Esophagus muscularis mucosa (tissue), 3 donors: ENCODE measurements around the gene SPARCL1.

ENCODE experiments used
- POLR2A ChIP-seq: fragments of 450-650 bp; IDR thresholded peaks from one replicate; pipeline ENCODE4 v1.6.1; 2017; ENCODE audit warnings: antibody characterized with exemption, moderate library complexity, mild to moderate bottlenecking, low read depth
- TF ChIP-seq, protein P1 (sequence below), 3 experiments: fragments of 200-600 bp in 2 of 3; fragments of 450-650 bp in 1 of 3; sonication (generic) in 2 of 3; IDR thresholded peaks; one replicate each; pipeline ENCODE4 v1.5.1; 2017 to 2019; ENCODE audit warnings: antibody characterized with exemption in 3 of 3, mild to moderate bottlenecking in 2 of 3, moderate library complexity in 1 of 3

DNA sequence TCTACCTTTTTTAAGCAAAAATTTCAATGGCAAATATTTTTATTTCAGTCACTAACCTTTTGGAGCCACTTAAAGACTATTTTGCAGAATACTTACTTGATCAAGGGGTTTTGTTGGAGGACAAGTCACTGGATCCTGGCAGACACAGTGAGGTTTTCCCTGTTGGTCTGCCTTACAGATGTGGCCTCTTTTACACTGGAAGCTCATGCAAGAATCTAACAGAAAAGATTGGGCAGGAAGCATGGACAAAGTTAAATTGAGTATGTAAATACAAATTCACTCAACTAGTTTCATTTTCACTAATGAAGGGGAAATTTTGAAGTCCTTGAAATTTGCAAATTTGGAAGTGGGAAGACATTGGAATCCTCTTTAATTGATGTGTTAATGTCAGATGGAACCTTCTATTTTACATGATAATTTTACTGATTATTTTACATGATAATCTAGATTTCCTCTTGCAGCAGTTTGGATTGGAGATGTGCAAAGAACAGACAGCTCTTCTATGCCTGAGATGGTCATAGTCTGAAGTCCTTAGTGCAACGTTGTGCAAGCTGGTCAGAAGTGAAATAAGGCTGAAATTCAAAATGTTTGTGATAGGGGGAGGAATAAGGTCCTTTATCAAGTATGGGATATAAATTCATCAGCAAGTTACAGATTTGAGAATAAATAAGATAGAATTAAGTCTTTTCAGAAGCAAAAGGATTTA lies 38.4 kb downstream of the SPARCL1 start:
- TF ChIP-seq, protein P1, sequence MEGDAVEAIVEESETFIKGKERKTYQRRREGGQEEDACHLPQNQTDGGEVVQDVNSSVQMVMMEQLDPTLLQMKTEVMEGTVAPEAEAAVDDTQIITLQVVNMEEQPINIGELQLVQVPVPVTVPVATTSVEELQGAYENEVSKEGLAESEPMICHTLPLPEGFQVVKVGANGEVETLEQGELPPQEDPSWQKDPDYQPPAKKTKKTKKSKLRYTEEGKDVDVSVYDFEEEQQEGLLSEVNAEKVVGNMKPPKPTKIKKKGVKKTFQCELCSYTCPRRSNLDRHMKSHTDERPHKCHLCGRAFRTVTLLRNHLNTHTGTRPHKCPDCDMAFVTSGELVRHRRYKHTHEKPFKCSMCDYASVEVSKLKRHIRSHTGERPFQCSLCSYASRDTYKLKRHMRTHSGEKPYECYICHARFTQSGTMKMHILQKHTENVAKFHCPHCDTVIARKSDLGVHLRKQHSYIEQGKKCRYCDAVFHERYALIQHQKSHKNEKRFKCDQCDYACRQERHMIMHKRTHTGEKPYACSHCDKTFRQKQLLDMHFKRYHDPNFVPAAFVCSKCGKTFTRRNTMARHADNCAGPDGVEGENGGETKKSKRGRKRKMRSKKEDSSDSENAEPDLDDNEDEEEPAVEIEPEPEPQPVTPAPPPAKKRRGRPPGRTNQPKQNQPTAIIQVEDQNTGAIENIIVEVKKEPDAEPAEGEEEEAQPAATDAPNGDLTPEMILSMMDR (IDR thresholded peaks at IDR 0.05), result no peak
- TF ChIP-seq POLR2A, result no peak
